Measurements from ENCODE around the gene FBXL17.
A peak's percentile ranks its signal among the peaks of the same experiment; 100 is the strongest.

Gene FBXL17

GRCh38 chr5:107893642-107894041 lies 488.3 kb downstream of the FBXL17 start:
- H3K27ac ChIP-seq = no peak overlapping the region
- TF ChIP-seq CTCF (conservative IDR thresholded peaks at IDR 0.05) = no peak

GRCh38 chr5:107889387-107889786 lies 492.5 kb downstream of the FBXL17 start:
- no peak for TF ChIP-seq CTCF (conservative IDR thresholded peaks at IDR 0.05)
- H3K27ac ChIP-seq = no peak overlapping the region

GRCh38 chr5:107888541-107888940 lies 493.4 kb downstream of the FBXL17 start:
- no peak for TF ChIP-seq CTCF (conservative IDR thresholded peaks at IDR 0.05)
- no peak overlapping the region for H3K27ac ChIP-seq

GRCh38 chr5:107887166-107887943 lies 494.5 kb downstream of the FBXL17 start:
- H3K27ac ChIP-seq = peak overlapping the region; percentile 40; the same call in 1 of the 2 replicates
- no peak for TF ChIP-seq CTCF (conservative IDR thresholded peaks at IDR 0.05)

- no peak overlapping the region for H3K27ac ChIP-seq
- TF ChIP-seq CTCF (conservative IDR thresholded peaks at IDR 0.05) = no peak
Observed at GRCh38 chr5:107885601-107886000, 496.3 kb downstream of the FBXL17 start.

GRCh38 chr5:107884871-107885270 lies 497.0 kb downstream of the FBXL17 start:
- TF ChIP-seq CTCF (conservative IDR thresholded peaks at IDR 0.05) = no peak

GRCh38 chr5:107878661-107879060 lies 503.2 kb downstream of the FBXL17 start:
- no peak for TF ChIP-seq CTCF (conservative IDR thresholded peaks at IDR 0.05)
- no peak overlapping the region for H3K27ac ChIP-seq

More at GRCh38 chr5:107884871-107885270, 497.0 kb downstream of the FBXL17 start:
- H3K27ac ChIP-seq = no peak overlapping the region

All from VCaP (cell line).